Upper lobe of right lung (tissue), 1 donor: ENCODE measurements around the gene FAM53A. TPM values are rescaled to one million over a fixed set of nuclear protein-coding genes. Genes with fewer than 3 reads are reported as not detected.

Experiments
- ATAC-seq: fragments of 200-7000 bp; cut with Tn5 transposase; one replicate; pipeline ENCODE4 v1.9.1; 2020; ENCODE audit warnings: mild to moderate bottlenecking, moderate library complexity
- DNase-seq: peaks from one replicate; pipeline ENCODE4 v3.0.0-alpha.2; 2020
- H3K27ac ChIP-seq: fragments of 200-600 bp; one replicate; pipeline ENCODE4 v1.8.0; 2022
- H3K27me3 ChIP-seq: fragments of 200-600 bp; one replicate; pipeline ENCODE4 v1.8.0; 2022; ENCODE audit warnings: mild to moderate bottlenecking
- H3K36me3 ChIP-seq: fragments of 200-600 bp; one replicate; pipeline ENCODE4 v1.8.0; 2022
- H3K4me1 ChIP-seq: fragments of 200-600 bp; one replicate; pipeline ENCODE4 v1.8.0; 2022
- H3K4me3 ChIP-seq: fragments of 200-600 bp; one replicate; pipeline ENCODE4 v1.8.0; 2022; ENCODE audit warnings: mild to moderate bottlenecking
- H3K9me3 ChIP-seq: fragments of 200-600 bp; one replicate; pipeline ENCODE4 v1.8.0; 2022
- CTCF ChIP-seq: fragments of 200-600 bp; IDR thresholded peaks from one replicate; pipeline ENCODE4 v1.8.0; 2022; ENCODE audit warnings: antibody characterized with exemption
- intact Hi-C: fragments of 100-400 bp; cut with DNase I; formaldehyde crosslinking; loops from one replicate; pipeline ENCODE4 v1.11.0; 2022
- total RNA-seq: library from RNA; stranded (reverse); fragmentation: NEBNext Ultra II Directional; extraction: Animal tissue kit (Norgen Biotek cat#: 25700); gene quantifications from one replicate; pipeline ENCODE4 v1.2.1, GENCODE V29; 2021
- donor health status: DM: no; HTN: yes; CAD: no; lungs with severe emphysema.

Gene FAM53A
- total RNA-seq, 1 donor from 2014 or later, result 2.8 TPM

DNA sequence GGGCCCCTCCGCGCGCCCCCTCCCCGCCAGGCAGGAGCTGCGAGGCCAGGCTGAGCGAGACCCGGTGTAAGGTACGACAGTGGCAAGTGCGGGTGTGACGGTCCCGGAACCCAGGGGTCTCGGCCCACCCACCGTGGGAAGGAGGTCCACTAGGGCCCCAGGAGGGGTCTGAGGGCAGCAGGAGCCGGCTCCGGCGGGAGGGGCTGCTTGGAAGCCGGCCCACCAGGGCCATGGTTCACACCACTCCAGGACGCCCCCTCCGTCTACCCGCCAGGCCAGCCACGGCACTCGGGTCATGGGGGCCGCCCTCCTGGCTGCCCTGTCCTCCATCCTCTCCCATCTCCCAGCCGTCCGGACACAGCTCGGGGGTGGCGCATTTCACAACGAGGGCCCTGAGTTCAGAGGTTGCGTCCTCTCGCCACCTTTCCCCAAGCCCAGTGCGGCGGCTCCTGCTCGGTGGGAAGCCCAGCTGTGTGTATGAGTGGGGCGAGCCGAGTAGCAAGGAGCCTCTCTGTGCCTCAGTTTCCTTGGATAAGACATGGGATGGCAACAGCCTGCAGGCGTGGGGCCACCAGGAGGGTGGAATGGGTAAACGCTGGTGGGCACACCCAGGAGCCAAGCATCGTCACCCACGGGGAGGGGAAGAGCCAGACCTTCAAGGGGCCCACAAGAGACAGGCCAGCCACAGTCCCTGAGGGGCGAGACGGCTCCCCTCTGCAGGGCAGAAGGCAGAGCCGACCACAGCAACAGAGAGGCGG lies 81.3 kb downstream of the FAM53A start:
- Histone ChIP-seq H3K4me1 (no peaks in the 10 kb centered on the region), H3K4me3 (no peak overlapping the region), H3K36me3 (no peaks in the 10 kb centered on the region), H3K9me3 (no peaks in the 10 kb centered on the region), H3K27ac (no peak overlapping the region), H3K27me3 (peaks cover 6% of the 10 kb centered on the region)
- intact Hi-C loops, result no loop called here
- ATAC-seq (no peak), DNase-seq (peak; percentile 57)
- no peak for TF ChIP-seq CTCF

DNA sequence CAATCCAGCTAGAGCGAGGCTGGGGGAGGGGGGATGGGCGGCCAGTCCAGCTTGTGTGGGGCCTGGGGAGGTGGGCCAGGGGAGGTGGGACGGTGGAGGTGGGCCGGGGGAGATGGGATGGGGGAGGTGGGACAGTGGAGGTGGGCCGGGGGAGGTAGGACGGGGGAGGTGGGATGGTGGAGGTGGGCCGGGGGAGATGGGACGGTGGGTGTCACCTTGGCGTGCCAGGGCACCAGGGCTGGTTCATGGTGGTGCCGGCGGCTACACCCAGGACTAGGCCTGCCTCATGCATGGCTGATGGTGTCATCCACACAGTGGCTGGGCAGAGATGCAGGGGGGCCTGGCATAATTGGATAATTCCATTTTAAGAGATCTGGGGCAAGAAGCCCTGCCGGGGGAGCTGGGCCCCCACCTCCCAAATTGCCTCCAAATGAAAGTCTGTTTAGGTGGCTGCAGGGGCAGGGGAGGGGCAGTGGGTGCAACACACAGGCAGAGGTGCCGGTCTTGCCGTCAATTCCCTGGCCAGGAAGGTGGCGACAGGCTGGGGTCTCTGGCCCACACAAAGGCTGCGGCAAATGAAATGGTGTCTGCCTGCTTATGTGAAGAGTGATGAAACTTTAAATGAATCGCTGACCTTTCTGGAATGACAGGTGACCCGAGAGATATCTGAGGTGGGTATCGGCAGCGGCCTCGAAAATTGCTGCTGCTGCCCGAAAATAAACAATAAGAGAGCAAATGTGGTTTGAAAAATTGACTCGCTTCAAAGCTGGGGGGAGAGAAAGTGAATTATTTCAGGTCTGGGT lies 82.1 kb downstream of the FAM53A start:
- no peak for TF ChIP-seq CTCF
- peaks cover 6% of the 10 kb centered on the region for H3K27me3 ChIP-seq
- H3K4me1 ChIP-seq, result no peaks in the 10 kb centered on the region
- intact Hi-C loops, result no loop called here
- H3K9me3 ChIP-seq, result no peaks in the 10 kb centered on the region
- no peak overlapping the region for H3K27ac ChIP-seq
- H3K36me3 ChIP-seq, result no peaks in the 10 kb centered on the region
- no peak overlapping the region for H3K4me3 ChIP-seq
- peak; percentile 31 for DNase-seq
- ATAC-seq, result no peak

DNA sequence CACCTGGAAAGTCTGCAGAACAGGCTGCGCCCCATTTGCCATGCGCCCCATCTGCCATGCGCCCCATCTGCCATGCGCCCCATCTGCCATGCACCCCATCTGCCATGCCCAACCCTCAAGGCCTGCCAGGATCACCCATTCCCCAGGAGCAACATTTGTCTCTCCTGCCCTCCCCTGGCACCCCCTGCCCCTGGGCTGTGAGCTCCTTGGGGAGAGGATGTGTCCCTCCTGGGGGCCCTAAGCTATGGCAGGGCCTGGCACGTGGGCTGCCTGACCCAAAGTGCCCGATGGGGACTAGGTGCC lies 82.6 kb downstream of the FAM53A start:
- ATAC-seq (no peak), DNase-seq (no peak)
- Histone ChIP-seq H3K9me3 (no peaks in the 10 kb centered on the region), H3K27ac (no peak overlapping the region), H3K4me1 (no peaks in the 10 kb centered on the region), H3K4me3 (no peak overlapping the region), H3K27me3 (peaks cover 6% of the 10 kb centered on the region), H3K36me3 (no peaks in the 10 kb centered on the region)
- intact Hi-C loops, result no loop called here
- no peak for TF ChIP-seq CTCF

DNA sequence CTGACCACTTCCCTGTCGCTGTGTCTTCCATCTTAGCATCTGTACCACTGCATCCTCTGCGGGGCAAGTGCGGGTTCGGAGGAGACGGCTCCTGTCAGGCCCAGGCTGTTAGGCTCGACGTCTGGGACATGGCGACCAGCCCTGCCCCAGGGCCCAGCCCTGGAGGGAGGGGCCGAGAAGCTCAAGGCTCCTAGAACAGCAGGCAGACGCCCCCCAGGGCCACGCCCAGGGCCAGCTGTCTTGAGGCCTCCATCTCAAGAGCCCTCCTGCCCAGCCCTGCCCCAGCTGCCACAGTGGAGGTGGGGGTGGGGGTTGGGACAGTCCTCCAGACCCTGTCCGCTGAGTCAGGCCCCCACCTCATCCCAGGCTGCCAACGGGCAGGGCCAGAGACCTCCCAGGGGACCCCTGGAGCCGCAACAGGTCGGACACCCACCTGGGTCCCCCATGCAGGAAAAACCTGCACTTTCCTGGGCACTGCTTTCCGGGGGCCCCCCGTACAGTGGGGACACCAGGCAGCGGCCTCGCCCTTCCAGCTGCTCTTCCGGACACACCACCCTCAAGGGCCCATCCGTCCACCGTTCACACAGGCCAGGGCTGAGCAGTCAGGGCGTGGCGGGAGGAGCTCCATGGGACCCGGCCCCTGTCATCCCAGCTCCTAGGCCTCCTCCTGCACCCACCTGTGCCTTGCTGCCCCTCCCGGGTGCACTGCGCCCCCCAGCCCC lies 83.1 kb downstream of the FAM53A start:
- ATAC-seq (no peak), DNase-seq (peak; percentile 58)
- H3K27me3 ChIP-seq, result peaks cover 6% of the 10 kb centered on the region
- no peak overlapping the region for H3K4me3 ChIP-seq
- H3K9me3 ChIP-seq, result no peaks in the 10 kb centered on the region
- TF ChIP-seq CTCF, result no peak
- no peaks in the 10 kb centered on the region for H3K36me3 ChIP-seq
- no peak overlapping the region for H3K27ac ChIP-seq
- no peaks in the 10 kb centered on the region for H3K4me1 ChIP-seq
- intact Hi-C loops, result no loop called here

- DNase-seq (peak; percentile 47), ATAC-seq (no peak)
- intact Hi-C loops, result no loop called here
- Histone ChIP-seq H3K9me3 (no peaks in the 10 kb centered on the region), H3K27me3 (peaks cover 1% of the 10 kb centered on the region), H3K27ac (no peak overlapping the region), H3K4me1 (no peaks in the 10 kb centered on the region), H3K36me3 (no peaks in the 10 kb centered on the region), H3K4me3 (no peak overlapping the region)
- TF ChIP-seq CTCF, result no peak
Measured at GRCh38 chr4:1600211-1600780, 83.8 kb downstream of the FAM53A start.
